ENCODE data around the gene TMEM234. TPM values are rescaled to one million over a fixed set of nuclear protein-coding genes. Genes with fewer than 3 reads are reported as not detected.

Gene TMEM234
- total and polyA plus RNA-seq, 2 of the 13 experiments (the other 11 are each of a cell fraction or from before 2014, with no cell fraction given): 6.1 to 9.0 TPM

DNA sequence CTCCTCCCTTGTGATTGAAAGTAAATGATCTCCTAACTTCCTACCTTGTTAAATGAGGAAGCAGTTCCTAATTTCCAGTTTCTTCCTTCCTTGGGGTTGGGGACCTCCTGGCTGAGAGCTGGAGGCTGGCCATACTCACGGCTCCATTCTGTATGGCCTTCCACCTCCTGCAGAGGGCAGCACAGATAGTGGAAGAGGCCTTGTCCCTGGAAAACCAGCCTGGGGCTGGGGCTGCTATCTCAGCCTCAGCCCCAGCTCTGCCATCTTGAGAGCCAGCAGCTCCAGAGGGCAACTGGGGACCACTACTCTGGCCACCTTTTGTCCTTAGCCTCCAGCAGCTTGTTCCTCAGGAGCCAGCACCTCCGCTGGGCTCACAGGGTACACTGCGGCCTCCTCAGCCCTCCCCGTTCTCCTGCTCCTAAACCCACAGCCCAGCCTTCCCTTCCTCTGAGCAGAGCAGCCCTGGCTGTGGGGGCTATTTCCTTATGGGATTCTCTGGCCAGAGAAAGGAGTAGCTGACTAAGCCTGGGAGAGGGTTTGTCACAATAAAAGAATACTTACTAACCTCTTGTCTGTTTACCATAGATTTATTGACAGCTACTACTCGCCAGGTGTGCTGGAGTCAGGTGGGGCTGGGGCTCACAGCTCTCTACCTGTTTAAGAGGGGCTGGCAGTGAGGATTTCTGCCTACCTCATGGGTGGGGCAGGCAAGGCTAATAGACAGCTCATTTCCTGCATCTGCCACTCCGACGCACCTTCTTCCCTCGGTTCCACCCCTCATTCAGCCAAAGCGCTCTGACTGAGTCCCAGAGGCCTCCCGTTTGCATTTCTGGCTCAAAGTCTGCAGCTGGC, 6.3 kb downstream of the TMEM234 start (continued):
- TF ChIP-seq, protein P1, sequence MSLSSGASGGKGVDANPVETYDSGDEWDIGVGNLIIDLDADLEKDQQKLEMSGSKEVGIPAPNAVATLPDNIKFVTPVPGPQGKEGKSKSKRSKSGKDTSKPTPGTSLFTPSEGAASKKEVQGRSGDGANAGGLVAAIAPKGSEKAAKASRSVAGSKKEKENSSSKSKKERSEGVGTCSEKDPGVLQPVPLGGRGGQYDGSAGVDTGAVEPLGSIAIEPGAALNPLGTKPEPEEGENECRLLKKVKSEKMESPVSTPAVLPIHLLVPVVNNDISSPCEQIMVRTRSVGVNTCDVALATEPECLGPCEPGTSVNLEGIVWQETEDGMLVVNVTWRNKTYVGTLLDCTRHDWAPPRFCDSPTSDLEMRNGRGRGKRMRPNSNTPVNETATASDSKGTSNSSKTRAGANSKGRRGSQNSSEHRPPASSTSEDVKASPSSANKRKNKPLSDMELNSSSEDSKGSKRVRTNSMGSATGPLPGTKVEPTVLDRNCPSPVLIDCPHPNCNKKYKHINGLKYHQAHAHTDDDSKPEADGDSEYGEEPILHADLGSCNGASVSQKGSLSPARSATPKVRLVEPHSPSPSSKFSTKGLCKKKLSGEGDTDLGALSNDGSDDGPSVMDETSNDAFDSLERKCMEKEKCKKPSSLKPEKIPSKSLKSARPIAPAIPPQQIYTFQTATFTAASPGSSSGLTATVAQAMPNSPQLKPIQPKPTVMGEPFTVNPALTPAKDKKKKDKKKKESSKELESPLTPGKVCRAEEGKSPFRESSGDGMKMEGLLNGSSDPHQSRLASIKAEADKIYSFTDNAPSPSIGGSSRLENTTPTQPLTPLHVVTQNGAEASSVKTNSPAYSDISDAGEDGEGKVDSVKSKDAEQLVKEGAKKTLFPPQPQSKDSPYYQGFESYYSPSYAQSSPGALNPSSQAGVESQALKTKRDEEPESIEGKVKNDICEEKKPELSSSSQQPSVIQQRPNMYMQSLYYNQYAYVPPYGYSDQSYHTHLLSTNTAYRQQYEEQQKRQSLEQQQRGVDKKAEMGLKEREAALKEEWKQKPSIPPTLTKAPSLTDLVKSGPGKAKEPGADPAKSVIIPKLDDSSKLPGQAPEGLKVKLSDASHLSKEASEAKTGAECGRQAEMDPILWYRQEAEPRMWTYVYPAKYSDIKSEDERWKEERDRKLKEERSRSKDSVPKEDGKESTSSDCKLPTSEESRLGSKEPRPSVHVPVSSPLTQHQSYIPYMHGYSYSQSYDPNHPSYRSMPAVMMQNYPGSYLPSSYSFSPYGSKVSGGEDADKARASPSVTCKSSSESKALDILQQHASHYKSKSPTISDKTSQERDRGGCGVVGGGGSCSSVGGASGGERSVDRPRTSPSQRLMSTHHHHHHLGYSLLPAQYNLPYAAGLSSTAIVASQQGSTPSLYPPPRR (CRISPR knock-in tag; IDR thresholded peaks at IDR 0.05; ENCODE audit: borderline replicate concordance): no peak
- no peak for TF ChIP-seq IRF2 (CRISPR knock-in tag; IDR thresholded peaks at IDR 0.05)
- TF ChIP-seq ZNF83 (CRISPR knock-in tag; IDR thresholded peaks at IDR 0.05; ENCODE audit: borderline replicate concordance): no peak
- no peak for TF ChIP-seq RAD51 (IDR thresholded peaks at IDR 0.05; ENCODE audit: borderline replicate concordance)
- TF ChIP-seq, protein P2, sequence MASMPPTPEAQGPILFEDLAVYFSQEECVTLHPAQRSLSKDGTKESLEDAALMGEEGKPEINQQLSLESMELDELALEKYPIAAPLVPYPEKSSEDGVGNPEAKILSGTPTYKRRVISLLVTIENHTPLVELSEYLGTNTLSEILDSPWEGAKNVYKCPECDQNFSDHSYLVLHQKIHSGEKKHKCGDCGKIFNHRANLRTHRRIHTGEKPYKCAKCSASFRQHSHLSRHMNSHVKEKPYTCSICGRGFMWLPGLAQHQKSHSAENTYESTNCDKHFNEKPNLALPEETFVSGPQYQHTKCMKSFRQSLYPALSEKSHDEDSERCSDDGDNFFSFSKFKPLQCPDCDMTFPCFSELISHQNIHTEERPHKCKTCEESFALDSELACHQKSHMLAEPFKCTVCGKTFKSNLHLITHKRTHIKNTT (CRISPR knock-in tag; IDR thresholded peaks at IDR 0.05): no peak
- TF ChIP-seq, protein P3, sequence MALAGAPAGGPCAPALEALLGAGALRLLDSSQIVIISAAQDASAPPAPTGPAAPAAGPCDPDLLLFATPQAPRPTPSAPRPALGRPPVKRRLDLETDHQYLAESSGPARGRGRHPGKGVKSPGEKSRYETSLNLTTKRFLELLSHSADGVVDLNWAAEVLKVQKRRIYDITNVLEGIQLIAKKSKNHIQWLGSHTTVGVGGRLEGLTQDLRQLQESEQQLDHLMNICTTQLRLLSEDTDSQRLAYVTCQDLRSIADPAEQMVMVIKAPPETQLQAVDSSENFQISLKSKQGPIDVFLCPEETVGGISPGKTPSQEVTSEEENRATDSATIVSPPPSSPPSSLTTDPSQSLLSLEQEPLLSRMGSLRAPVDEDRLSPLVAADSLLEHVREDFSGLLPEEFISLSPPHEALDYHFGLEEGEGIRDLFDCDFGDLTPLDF (CRISPR knock-in tag; IDR thresholded peaks at IDR 0.05): no peak
- TF ChIP-seq SYNCRIP (IDR thresholded peaks at IDR 0.05; ENCODE audit: insufficient read depth, low read depth, low read length): no peak
- TF ChIP-seq ZFY (CRISPR knock-in tag; IDR thresholded peaks at IDR 0.05): 0 out of 2 replicates have a peak, but pooled peaks have one; percentile 18
- TF ChIP-seq, protein P4, sequence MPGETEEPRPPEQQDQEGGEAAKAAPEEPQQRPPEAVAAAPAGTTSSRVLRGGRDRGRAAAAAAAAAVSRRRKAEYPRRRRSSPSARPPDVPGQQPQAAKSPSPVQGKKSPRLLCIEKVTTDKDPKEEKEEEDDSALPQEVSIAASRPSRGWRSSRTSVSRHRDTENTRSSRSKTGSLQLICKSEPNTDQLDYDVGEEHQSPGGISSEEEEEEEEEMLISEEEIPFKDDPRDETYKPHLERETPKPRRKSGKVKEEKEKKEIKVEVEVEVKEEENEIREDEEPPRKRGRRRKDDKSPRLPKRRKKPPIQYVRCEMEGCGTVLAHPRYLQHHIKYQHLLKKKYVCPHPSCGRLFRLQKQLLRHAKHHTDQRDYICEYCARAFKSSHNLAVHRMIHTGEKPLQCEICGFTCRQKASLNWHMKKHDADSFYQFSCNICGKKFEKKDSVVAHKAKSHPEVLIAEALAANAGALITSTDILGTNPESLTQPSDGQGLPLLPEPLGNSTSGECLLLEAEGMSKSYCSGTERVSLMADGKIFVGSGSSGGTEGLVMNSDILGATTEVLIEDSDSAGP (CRISPR knock-in tag; IDR thresholded peaks at IDR 0.05; ENCODE audit: borderline replicate concordance): peak; percentile 46
- no peak for TF ChIP-seq HMGA1 (CRISPR knock-in tag; conservative IDR thresholded peaks at IDR 0.05)
- TF ChIP-seq, protein P5, sequence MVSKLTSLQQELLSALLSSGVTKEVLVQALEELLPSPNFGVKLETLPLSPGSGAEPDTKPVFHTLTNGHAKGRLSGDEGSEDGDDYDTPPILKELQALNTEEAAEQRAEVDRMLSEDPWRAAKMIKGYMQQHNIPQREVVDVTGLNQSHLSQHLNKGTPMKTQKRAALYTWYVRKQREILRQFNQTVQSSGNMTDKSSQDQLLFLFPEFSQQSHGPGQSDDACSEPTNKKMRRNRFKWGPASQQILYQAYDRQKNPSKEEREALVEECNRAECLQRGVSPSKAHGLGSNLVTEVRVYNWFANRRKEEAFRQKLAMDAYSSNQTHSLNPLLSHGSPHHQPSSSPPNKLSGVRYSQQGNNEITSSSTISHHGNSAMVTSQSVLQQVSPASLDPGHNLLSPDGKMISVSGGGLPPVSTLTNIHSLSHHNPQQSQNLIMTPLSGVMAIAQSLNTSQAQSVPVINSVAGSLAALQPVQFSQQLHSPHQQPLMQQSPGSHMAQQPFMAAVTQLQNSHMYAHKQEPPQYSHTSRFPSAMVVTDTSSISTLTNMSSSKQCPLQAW (CRISPR knock-in tag; IDR thresholded peaks at IDR 0.05): peak; percentile 54; the same call in 1 of the 2 replicates
- TF ChIP-seq RNF2 (conservative IDR thresholded peaks at IDR 0.05; ENCODE audit: low read depth): no peak
- TF ChIP-seq FOSL2 (CRISPR knock-in tag; IDR thresholded peaks at IDR 0.05): no peak
- TF ChIP-seq ZNF317 (CRISPR knock-in tag; IDR thresholded peaks at IDR 0.05): no peak
- TF ChIP-seq CCAR2 (optimal IDR thresholded peaks at IDR 0.05; ENCODE audit: low read depth, low read length): no peak
